Endothelial cell of umbilical vein (primary cell): ENCODE measurements around the gene MEIS3. TPM values are rescaled to one million over a fixed set of nuclear protein-coding genes. Genes with fewer than 3 reads are reported as not detected.

Source experiments
- BruUV-seq: library from RNA; stranded (reverse); fragments of 400-500 nt; replicated peaks from 2 replicates; lab custom pipeline; 2021; lab: Mats Ljungman, UMichigan
- CTCF ChIA-PET: fragments of 300-600, 350-600 bp; sonication (Branson Sonifier 250); formaldehyde crosslinking; loops from one replicate; lab custom pipeline; 2021; ENCODE audit warnings: antibody characterized with exemption, inconsistent platforms; lab: Charles Lee
- POLR2A ChIA-PET: fragments of 300-600, 350-600 bp; sonication (Branson Sonifier 250); formaldehyde crosslinking; loops from one replicate; lab custom pipeline; 2021; ENCODE audit warnings: antibody characterized with exemption, inconsistent platforms; lab: Charles Lee
- DNase-seq: peaks from one replicate; pipeline ENCODE4 v3.0.0-alpha.2; 2011; ENCODE audit warnings: low read depth, low spot score
- FAIRE-seq: peaks from 2 replicates; lab custom pipeline; 2011; peaks lifted over from hg19 to GRCh38; lab: Jason Lieb, UNC
- H2AFZ ChIP-seq: 2 replicates; pipeline ENCODE4 v1.6.0; 2012; ENCODE audit warnings: low read depth, low read length, control low read depth, inconsistent platforms
- H3K27ac ChIP-seq: 2 replicates; pipeline ENCODE4 v1.5.1; 2011; ENCODE audit warnings: low read depth, mild to moderate bottlenecking, control low read depth, low read length, moderate library complexity; ENCODE audit not compliant: insufficient read depth
- H3K27me3 ChIP-seq, 2 experiments: 2 replicates each; pipeline versions ENCODE4 v1.6.0 to v1.6.1; 2011; ENCODE audit warnings: low read length in 2 of 2, mixed read lengths in 1 of 2; ENCODE audit not compliant: control insufficient read depth in 2 of 2, insufficient read depth in 2 of 2
- H3K36me3 ChIP-seq, 2 experiments: 2 replicates in 1 of 2; 3 replicates in 1 of 2; pipeline ENCODE4 v1.5.1; 2011; ENCODE audit warnings: low read length in 2 of 2, mild to moderate bottlenecking in 1 of 2, moderate library complexity in 1 of 2; ENCODE audit not compliant: control insufficient read depth in 2 of 2, insufficient read depth in 2 of 2; ENCODE audit errors: extremely low read depth in 1 of 2
- H3K4me1 ChIP-seq: 3 replicates; pipeline ENCODE4 v1.5.1; 2011; ENCODE audit warnings: mild to moderate bottlenecking, low read length; ENCODE audit not compliant: control insufficient read depth, insufficient read depth; ENCODE audit errors: extremely low read depth
- H3K4me2 ChIP-seq: 2 replicates; pipeline ENCODE4 v1.6.1; 2011; ENCODE audit warnings: low read length, control low read depth, mixed read lengths; ENCODE audit not compliant: insufficient read depth
- H3K4me3 ChIP-seq, 3 experiments: fragments of 200-600 bp in 1 of 3; sonication (generic), shearing (Covaris generic) in 1 of 3; replicated peaks in 1 of 3; 2 replicates each; pipeline ENCODE4 v1.5.1; 2011 to 2016; ENCODE audit warnings: control low read depth in 3 of 3, low read length in 3 of 3, mild to moderate bottlenecking in 2 of 3, inconsistent platforms in 1 of 3, low read depth in 1 of 3, moderate library complexity in 1 of 3; ENCODE audit not compliant: insufficient read depth in 1 of 3
- H3K79me2 ChIP-seq: 2 replicates; pipeline ENCODE4 v1.6.0; 2012; ENCODE audit warnings: low read length, inconsistent platforms; ENCODE audit not compliant: control insufficient read depth, insufficient read depth
- H3K9ac ChIP-seq: replicated peaks from 2 replicates; pipeline ENCODE3; 2011; ENCODE audit warnings: low read length, control low read depth; ENCODE audit not compliant: insufficient read depth; ENCODE audit errors: extremely low read depth
- H3K9me1 ChIP-seq: replicated peaks from 3 replicates; pipeline ENCODE4 v1.6.0; 2011; ENCODE audit warnings: mild to moderate bottlenecking, low read length; ENCODE audit not compliant: control insufficient read depth, insufficient read depth; ENCODE audit errors: extremely low read depth
- H3K9me3 ChIP-seq: replicated peaks from 2 replicates; pipeline ENCODE4 v1.5.1; 2012; ENCODE audit warnings: low read length, inconsistent platforms; ENCODE audit not compliant: control insufficient read depth, insufficient read depth
- H4K20me1 ChIP-seq: replicated peaks from 2 replicates; pipeline ENCODE3; 2011; ENCODE audit warnings: mild to moderate bottlenecking, low read length; ENCODE audit not compliant: control insufficient read depth, insufficient read depth; ENCODE audit errors: extremely low read depth
- CTCF ChIP-seq, 2 donors: IDR thresholded peaks; 1 replicate in 1 of 2; 2 replicates in 1 of 2; pipeline ENCODE4 v1.5.1; 2011; ENCODE audit warnings: low read length in 2 of 2, mild to moderate bottlenecking in 2 of 2, moderate library complexity in 2 of 2, control low read depth in 1 of 2, inconsistent platforms in 1 of 2, low read depth in 1 of 2; ENCODE audit not compliant: insufficient read depth in 1 of 2; ENCODE audit errors: extremely low read depth in 1 of 2
- EZH2 ChIP-seq: IDR thresholded peaks from 2 replicates; pipeline ENCODE4 v1.6.1; 2012; ENCODE audit warnings: borderline replicate concordance, low read depth, mild to moderate bottlenecking, moderate library complexity, low read length, inconsistent platforms; ENCODE audit not compliant: severe bottlenecking
- FOS ChIP-seq: IDR thresholded peaks from 2 replicates; pipeline ENCODE4 v1.6.1; 2011; ENCODE audit warnings: mild to moderate bottlenecking, low read length, moderate library complexity, borderline replicate concordance; ENCODE audit not compliant: insufficient read depth
- GATA2 ChIP-seq: IDR thresholded peaks from 2 replicates; pipeline ENCODE4 v1.7.0; 2011; ENCODE audit warnings: low read depth, mild to moderate bottlenecking, moderate library complexity, mixed read lengths, low read length; ENCODE audit not compliant: insufficient read length, insufficient read depth
- JUN ChIP-seq: IDR thresholded peaks from 2 replicates; pipeline ENCODE4 v1.6.1; 2011; ENCODE audit warnings: borderline replicate concordance, low read depth; ENCODE audit not compliant: insufficient read length, insufficient read depth
- MAX ChIP-seq: IDR thresholded peaks from 2 replicates; pipeline ENCODE4 v1.6.1; 2011; ENCODE audit not compliant: insufficient read depth, insufficient read length
- MYC ChIP-seq: IDR thresholded peaks from one replicate; pipeline ENCODE4 v1.6.1; 2011; ENCODE audit warnings: mild to moderate bottlenecking, low read depth, low read length
- POLR2A ChIP-seq: IDR thresholded peaks from 2 replicates; pipeline ENCODE4 v1.6.1; 2012; ENCODE audit warnings: low read depth, mild to moderate bottlenecking, control low read depth, low read length
- POLR2AphosphoS5 ChIP-seq: IDR thresholded peaks from 2 replicates; pipeline ENCODE4 v1.6.1; 2012; ENCODE audit warnings: low read depth, mild to moderate bottlenecking, control low read depth, low read length, moderate library complexity; ENCODE audit not compliant: insufficient read depth
- dilution Hi-C: fragments of 300-500 bp; cut with MboI; formaldehyde crosslinking; loops from one replicate; pipeline ENCODE4 v1.15.0; 2019; ENCODE audit warnings: low sequenced_read_pairs; ENCODE audit not compliant: extremely low pct_ligation_motif_present
- intact Hi-C: fragments of 100-400 bp; cut with micrococcal nuclease; formaldehyde crosslinking; loops from one replicate; pipeline ENCODE4 v1.10.0; 2022
- polyA plus RNA-seq, 4 experiments: library from polyadenylated mRNA; depleted of rRNA in 3 of 4; stranded (reverse) in 3 of 4; unstranded in 1 of 4; fragments of >200 nt; gene quantifications; 2 replicates each; pipeline versions ENCODE4 v1.2.1 to v1.2.3, GENCODE V29; 2011 to 2012; ENCODE audit warnings: missing spikeins in 1 of 4
- total RNA-seq: library from RNA; stranded (reverse); gene quantifications from 2 replicates; pipeline ENCODE4 v1.2.3, GENCODE V29; 2021

The MEIS3 gene
- total and polyA plus RNA-seq, 2 donors (not counting 3 experiments of a cell fraction or from before 2014, with no cell fraction given): 0.42 TPM; not detected in 1

- Histone ChIP-seq H3K4me1 (peaks cover 19% of the 10 kb centered on the region), H3K9me3 (no peaks in the 10 kb centered on the region), H4K20me1 (no peaks in the 10 kb centered on the region), H3K27me3 (no peaks in the 10 kb centered on the region), H3K9ac (no peak overlapping the region), H2AFZ (peak overlapping the region; percentile 15), H3K4me3 (no peak overlapping the region), H3K27ac (peak overlapping the region; percentile 64), H3K36me3 (peaks cover 7 to 25% of the 10 kb centered on the region in 2 experiments), H3K79me2 (no peaks in the 10 kb centered on the region), H3K4me2 (peak overlapping the region; percentile 69), H3K9me1 (no peaks in the 10 kb centered on the region)
- TF ChIP-seq POLR2AphosphoS5 (no peak), GATA2 (peak; percentile 11), POLR2A (no peak), MAX (peak; percentile 52), CTCF (IDR thresholded peaks at IDR 0.05; ENCODE audit: extremely low read depth in 1 of 2, insufficient read depth in 1 of 2, low read depth in 1 of 2, low read length in 2 of 2) (no peak), JUN (peak; percentile 13), EZH2 (no peak), FOS (peak; percentile 68), MYC (peak; percentile 62)
- POLR2A ChIA-PET: no interaction called here
- intact Hi-C loops: loop anchor here (1.0 kb wide), 1 partner anchor 15 kb away; the partner anchor contains the start of gene DHX34
- DNase-seq (peak; percentile 85), FAIRE-seq (peak; percentile 88)
- CTCF ChIA-PET: interaction anchor here (0.6 to 2.3 kb wide), 3 partner anchors 15 to 270 kb away, joined by 3 to 11 read pairs (median 5); partner anchors contain the start of gene DHX34
- dilution Hi-C loops: no loop called here
- BruUV-seq: no TSS peak
Observed at GRCh38 chr19:47363758-47364531, 55.4 kb downstream of the MEIS3 start.
